ENCODE results near the gene GIGYF2. TPM values are rescaled to one million over a fixed set of nuclear protein-coding genes. Genes with fewer than 3 reads are reported as not detected.

GIGYF2 gene
- total and polyA plus RNA-seq, 2 of the 13 experiments (the other 11 are each of a cell fraction or from before 2014, with no cell fraction given): 44.9 to 73.5 TPM

GRCh38 chr2:232877940-232878511 is 180.9 kb downstream of the GIGYF2 start (continued):
- TF ChIP-seq FIP1L1 (IDR thresholded peaks at IDR 0.05; ENCODE audit: borderline replicate concordance, insufficient read depth, low read depth, low read length) (0 out of 2 replicates have a peak, but pooled peaks have one; percentile 48), RBFOX2 (IDR thresholded peaks at IDR 0.05; ENCODE audit: low read depth, low read length) (peak; percentile 4; the same call in 1 of the 2 replicates), NONO (IDR thresholded peaks at IDR 0.05) (no peak), NONO (CRISPR knock-in tag; conservative IDR thresholded peaks at IDR 0.05) (0 out of 2 replicates have a peak, but pooled peaks have one; percentile 18), CBX5 (CRISPR knock-in tag; IDR thresholded peaks at IDR 0.05; ENCODE audit: borderline replicate concordance) (0 out of 2 replicates have a peak, but pooled peaks have one; percentile 7), ZFY (CRISPR knock-in tag; IDR thresholded peaks at IDR 0.05) (peak; percentile 16; the same call in 1 of the 2 replicates), PTBP1 (IDR thresholded peaks at IDR 0.05; ENCODE audit: low read depth, low read length, poor library complexity, severe bottlenecking) (peak; percentile 47), TERF1 (CRISPR knock-in tag; IDR thresholded peaks at IDR 0.05) (0 out of 2 replicates have a peak, but pooled peaks have one; percentile 3), ERF (CRISPR knock-in tag; IDR thresholded peaks at IDR 0.05) (no peak), AGO2 (optimal IDR thresholded peaks at IDR 0.05; ENCODE audit: low read depth, low read length) (peak; percentile 97), SALL1 (CRISPR knock-in tag; IDR thresholded peaks at IDR 0.05) (0 out of 2 replicates have a peak, but pooled peaks have one; percentile 10), NFE2 (CRISPR knock-in tag; IDR thresholded peaks at IDR 0.05) (no peak), POLR2G (IDR thresholded peaks at IDR 0.05; ENCODE audit: low read depth, low read length) (peak; percentile 17; the same call in 1 of the 2 replicates), TCF7 (IDR thresholded peaks at IDR 0.05; ENCODE audit: low read depth) (no peak), MYC (CRISPR knock-in tag; IDR thresholded peaks at IDR 0.05; ENCODE audit: borderline replicate concordance) (peak; percentile 18; the same call in 1 of the 2 replicates), SRSF1 (optimal IDR thresholded peaks at IDR 0.05; ENCODE audit: low read depth, low read length) (peak; percentile 12)
- TF ChIP-seq, protein P1, sequence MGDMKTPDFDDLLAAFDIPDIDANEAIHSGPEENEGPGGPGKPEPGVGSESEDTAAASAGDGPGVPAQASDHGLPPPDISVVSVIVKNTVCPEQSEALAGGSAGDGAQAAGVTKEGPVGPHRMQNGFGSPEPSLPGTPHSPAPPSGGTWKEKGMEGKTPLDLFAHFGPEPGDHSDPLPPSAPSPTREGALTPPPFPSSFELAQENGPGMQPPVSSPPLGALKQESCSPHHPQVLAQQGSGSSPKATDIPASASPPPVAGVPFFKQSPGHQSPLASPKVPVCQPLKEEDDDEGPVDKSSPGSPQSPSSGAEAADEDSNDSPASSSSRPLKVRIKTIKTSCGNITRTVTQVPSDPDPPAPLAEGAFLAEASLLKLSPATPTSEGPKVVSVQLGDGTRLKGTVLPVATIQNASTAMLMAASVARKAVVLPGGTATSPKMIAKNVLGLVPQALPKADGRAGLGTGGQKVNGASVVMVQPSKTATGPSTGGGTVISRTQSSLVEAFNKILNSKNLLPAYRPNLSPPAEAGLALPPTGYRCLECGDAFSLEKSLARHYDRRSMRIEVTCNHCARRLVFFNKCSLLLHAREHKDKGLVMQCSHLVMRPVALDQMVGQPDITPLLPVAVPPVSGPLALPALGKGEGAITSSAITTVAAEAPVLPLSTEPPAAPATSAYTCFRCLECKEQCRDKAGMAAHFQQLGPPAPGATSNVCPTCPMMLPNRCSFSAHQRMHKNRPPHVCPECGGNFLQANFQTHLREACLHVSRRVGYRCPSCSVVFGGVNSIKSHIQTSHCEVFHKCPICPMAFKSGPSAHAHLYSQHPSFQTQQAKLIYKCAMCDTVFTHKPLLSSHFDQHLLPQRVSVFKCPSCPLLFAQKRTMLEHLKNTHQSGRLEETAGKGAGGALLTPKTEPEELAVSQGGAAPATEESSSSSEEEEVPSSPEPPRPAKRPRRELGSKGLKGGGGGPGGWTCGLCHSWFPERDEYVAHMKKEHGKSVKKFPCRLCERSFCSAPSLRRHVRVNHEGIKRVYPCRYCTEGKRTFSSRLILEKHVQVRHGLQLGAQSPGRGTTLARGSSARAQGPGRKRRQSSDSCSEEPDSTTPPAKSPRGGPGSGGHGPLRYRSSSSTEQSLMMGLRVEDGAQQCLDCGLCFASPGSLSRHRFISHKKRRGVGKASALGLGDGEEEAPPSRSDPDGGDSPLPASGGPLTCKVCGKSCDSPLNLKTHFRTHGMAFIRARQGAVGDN (CRISPR knock-in tag; IDR thresholded peaks at IDR 0.05): peak; percentile 37; the same call in 1 of the 2 replicates
- TF ChIP-seq, protein P2, sequence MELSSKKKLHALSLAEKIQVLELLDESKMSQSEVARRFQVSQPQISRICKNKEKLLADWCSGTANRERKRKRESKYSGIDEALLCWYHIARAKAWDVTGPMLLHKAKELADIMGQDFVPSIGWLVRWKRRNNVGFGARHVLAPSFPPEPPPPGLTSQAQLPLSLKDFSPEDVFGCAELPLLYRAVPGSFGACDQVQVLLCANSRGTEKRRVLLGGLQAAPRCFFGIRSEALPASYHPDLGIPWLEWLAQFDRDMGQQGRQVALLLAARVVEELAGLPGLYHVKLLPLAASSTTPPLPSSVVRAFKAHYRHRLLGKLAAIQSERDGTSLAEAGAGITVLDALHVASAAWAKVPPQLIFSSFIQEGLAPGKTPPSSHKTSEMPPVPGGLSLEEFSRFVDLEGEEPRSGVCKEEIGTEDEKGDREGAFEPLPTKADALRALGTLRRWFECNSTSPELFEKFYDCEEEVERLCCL (CRISPR knock-in tag; IDR thresholded peaks at IDR 0.05; ENCODE audit: borderline replicate concordance): no peak
